ENCODE data around the gene IDS.

DNA sequence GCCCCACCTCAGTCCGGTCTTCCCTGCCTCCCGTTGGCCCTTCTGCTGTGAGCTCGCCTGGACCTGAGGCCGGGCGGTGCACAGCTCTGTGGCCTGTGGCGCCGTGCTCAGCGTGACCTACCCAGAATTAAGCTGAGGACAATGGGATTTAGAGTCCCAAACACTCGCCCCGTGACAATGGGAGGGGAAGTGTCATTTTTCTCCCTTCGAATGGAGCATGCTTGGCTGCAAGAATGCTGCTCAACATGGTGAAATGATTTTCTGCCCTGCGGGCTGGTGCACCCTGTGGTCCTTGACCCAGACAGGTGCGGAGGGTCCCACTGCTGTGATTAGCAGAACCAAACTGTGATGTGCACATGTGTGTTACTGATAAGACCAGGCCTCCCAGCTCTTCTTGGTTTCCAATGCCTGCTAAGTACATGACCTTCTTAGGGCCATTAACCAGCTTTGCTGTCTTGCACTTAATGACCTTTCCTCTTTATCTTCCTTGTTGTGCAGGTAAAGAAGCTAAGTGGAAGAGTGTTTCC lies 36.5 kb upstream of the IDS start:
- TF ChIP-seq, protein P1, sequence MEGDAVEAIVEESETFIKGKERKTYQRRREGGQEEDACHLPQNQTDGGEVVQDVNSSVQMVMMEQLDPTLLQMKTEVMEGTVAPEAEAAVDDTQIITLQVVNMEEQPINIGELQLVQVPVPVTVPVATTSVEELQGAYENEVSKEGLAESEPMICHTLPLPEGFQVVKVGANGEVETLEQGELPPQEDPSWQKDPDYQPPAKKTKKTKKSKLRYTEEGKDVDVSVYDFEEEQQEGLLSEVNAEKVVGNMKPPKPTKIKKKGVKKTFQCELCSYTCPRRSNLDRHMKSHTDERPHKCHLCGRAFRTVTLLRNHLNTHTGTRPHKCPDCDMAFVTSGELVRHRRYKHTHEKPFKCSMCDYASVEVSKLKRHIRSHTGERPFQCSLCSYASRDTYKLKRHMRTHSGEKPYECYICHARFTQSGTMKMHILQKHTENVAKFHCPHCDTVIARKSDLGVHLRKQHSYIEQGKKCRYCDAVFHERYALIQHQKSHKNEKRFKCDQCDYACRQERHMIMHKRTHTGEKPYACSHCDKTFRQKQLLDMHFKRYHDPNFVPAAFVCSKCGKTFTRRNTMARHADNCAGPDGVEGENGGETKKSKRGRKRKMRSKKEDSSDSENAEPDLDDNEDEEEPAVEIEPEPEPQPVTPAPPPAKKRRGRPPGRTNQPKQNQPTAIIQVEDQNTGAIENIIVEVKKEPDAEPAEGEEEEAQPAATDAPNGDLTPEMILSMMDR (conservative IDR thresholded peaks at IDR 0.05; ENCODE audit: low read length), result no peak
- TF ChIP-seq EZH2phosphoT487 (IDR thresholded peaks at IDR 0.05; ENCODE audit: borderline replicate concordance, low read depth, low read length), result no peak

Measured in OCI-LY7 (cell line).